GM18505 (cell line): ENCODE data around the gene PIAS4.

Experiments
- ATAC-seq: cut with Tn5 transposase; IDR thresholded peaks from one replicate; pipeline ENCODE4 v1.9.1; 2021; ENCODE audit not compliant: unreplicated experiment
- POLR2A ChIP-seq: IDR thresholded peaks from 4 replicates; pipeline ENCODE4 v1.6.1; 2011; ENCODE audit warnings: borderline replicate concordance; ENCODE audit not compliant: insufficient read depth, insufficient read length; ENCODE audit errors: extremely low read depth

Gene PIAS4

GRCh38 chr19:3980353-3981251 lies 26.9 kb upstream of the PIAS4 start:
- no peak for TF ChIP-seq POLR2A
- ATAC-seq, result no peak

GRCh38 chr19:3981373-3981735 lies 26.2 kb upstream of the PIAS4 start:
- ATAC-seq, result no peak
- TF ChIP-seq POLR2A, result no peak

GRCh38 chr19:3981736-3982681 lies 25.5 kb upstream of the PIAS4 start:
- ATAC-seq, result no peak
- TF ChIP-seq POLR2A, result no peak

GRCh38 chr19:3982701-3983541 lies 24.6 kb upstream of the PIAS4 start:
- peak; percentile 39 for TF ChIP-seq POLR2A
- ATAC-seq, result no peak

GRCh38 chr19:3983542-3983914 lies 24.0 kb upstream of the PIAS4 start:
- ATAC-seq, result no peak
- TF ChIP-seq POLR2A, result no peak

GRCh38 chr19:3983936-3984583 lies 23.5 kb upstream of the PIAS4 start:
- no peak for TF ChIP-seq POLR2A
- ATAC-seq, result no peak

- no peak for ATAC-seq
- no peak for TF ChIP-seq POLR2A
Observed at GRCh38 chr19:3984584-3984907, 23.0 kb upstream of the PIAS4 start.

GRCh38 chr19:3984908-3985642 lies 22.5 kb upstream of the PIAS4 start, which contains the start of gene EEF2:
Gene EEF2 (minus strand): TSS chr19:3985463. CDS start chr19:3985380, 83 bp downstream.
- TF ChIP-seq POLR2A, result peak; percentile 100
- peak; percentile 45 for ATAC-seq

GRCh38 chr19:3985643-3986259 lies 21.8 kb upstream of the PIAS4 start:
- no peak for TF ChIP-seq POLR2A
- ATAC-seq, result no peak

- no peak for TF ChIP-seq POLR2A
- no peak for ATAC-seq
Observed at GRCh38 chr19:3986260-3987041, 21.1 kb upstream of the PIAS4 start.
